Frontal cortex (tissue), 4 donors: Measurements from ENCODE around the gene DENND1A. TPM values are rescaled to one million over a fixed set of nuclear protein-coding genes. Genes with fewer than 3 reads are reported as not detected.
"Not testable (repeated sequence)": the region's sequence is repeated elsewhere in the genome, so short reads cannot be mapped to it uniquely, and the experiment has no call there.

Experiments used
- DNase-seq, 2 donors: peaks; one replicate each; pipeline ENCODE4 v3.0.0; 2012; ENCODE audit warnings: low spot score in 2 of 2
- FAIRE-seq: peaks from 2 replicates; lab custom pipeline; 2012; peaks lifted over from hg19 to GRCh38; lab: Jason Lieb, UNC
- total RNA-seq: library from RNA; depleted of rRNA; stranded (reverse); fragments of >200 nt; gene quantifications from one replicate; pipeline ENCODE4 v1.2.3, GENCODE V29; 2014
- donor health status: control.
- donor health status: control.
- donor health status: control.

DENND1A gene, protein sequence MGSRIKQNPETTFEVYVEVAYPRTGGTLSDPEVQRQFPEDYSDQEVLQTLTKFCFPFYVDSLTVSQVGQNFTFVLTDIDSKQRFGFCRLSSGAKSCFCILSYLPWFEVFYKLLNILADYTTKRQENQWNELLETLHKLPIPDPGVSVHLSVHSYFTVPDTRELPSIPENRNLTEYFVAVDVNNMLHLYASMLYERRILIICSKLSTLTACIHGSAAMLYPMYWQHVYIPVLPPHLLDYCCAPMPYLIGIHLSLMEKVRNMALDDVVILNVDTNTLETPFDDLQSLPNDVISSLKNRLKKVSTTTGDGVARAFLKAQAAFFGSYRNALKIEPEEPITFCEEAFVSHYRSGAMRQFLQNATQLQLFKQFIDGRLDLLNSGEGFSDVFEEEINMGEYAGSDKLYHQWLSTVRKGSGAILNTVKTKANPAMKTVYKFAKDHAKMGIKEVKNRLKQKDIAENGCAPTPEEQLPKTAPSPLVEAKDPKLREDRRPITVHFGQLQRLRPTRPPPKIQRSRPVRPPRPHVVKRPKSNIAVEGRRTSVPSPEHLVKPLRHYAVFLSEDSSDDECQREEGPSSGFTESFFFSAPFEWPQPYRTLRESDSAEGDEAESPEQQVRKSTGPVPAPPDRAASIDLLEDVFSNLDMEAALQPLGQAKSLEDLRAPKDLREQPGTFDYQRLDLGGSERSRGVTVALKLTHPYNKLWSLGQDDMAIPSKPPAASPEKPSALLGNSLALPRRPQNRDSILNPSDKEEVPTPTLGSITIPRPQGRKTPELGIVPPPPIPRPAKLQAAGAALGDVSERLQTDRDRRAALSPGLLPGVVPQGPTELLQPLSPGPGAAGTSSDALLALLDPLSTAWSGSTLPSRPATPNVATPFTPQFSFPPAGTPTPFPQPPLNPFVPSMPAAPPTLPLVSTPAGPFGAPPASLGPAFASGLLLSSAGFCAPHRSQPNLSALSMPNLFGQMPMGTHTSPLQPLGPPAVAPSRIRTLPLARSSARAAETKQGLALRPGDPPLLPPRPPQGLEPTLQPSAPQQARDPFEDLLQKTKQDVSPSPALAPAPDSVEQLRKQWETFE
- 17.9 TPM for total RNA-seq

DNA sequence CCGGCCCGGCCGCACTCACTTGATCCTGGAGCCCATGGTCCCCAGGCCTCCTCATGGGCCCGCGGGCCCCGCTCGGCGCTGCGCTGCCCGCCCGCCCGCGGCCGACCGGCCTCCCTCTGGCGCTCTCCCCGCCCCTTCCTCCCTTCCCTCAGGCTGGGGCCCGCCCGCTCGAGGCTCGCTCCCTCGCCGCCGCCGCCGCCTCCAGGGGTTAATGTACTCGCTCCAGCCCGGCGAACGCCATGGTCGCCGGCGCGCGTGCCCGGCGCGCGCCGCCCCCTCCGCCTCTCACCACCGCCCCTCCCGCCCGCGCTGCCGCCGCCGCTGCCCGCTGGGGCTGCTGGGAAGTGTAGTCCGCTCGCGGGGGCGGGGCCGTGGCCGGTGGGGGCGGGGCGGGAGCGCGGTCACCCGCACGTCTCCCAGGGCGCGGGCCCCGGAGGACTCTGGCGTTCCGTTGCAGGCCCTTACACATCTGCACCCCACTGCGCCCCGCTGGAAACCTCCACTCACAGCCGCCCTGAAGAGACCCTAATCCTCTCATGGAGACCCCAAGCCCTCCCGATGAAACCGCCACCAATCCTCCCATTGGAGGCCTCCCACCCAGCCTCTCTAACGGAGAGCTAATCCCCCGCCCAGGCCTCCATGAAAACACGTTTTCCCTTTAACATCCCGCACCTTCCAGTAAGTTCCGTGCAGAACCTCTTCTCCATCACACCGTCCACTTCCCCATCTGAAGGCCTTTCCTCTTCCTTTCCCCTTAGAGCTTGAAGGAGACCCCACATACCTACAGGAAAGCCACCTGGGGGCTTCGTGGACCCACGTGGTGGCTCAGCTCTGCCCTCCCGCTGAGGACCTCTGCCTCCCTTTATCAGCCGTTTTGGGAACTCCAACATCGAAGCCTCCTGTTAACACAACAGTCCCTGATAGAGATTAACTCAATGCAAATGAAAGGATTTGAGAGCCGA is at the start of gene DENND1A:
Gene DENND1A, minus strand, starts transcription at position 257 of the 962 bp plus-strand sequence. Its CDS starts 221 bp downstream, at position 36.
- peak; percentile 98 for DNase-seq
- FAIRE-seq = no peak

DNA sequence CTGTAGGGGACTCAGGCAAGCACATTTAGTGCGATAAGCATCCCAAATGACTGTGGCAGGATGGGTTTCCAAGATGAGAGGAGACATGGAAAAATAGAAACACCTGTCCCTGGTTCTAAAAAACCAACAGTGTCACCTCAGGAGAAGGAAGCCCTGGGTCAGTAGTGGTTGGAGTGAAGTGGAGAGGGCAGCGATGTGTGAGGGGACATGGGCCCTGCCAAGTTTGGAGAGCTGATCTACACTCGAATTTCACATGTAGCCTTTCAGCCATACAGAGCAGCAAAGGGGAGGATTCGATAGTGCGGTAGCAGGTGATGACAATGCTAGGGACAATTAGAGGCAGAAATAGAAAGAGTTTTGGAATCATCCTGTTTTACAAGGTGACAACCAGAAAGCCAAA is 49.1 kb upstream of the DENND1A start:
- no peak for FAIRE-seq
- no peak for DNase-seq

DNA sequence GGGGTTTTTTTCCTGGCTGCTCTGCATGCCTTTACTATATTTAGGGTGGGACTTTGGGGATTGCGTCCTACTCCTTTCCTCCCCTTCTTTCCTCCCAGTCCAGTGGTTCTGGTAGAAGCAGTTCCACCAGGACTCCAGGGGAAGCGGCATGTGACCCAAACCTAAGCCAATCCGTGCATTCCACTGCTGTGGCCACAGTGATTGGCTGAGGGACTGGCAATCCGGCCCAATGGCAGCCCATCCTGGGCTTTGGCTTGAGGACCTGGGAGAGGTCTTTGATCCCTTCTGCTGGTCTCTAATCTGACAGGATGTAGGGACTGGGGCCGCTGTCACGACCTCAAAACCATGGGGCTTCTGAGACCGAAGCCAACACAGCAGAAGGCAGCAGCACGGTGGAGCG is 46.7 kb upstream of the DENND1A start:
- not testable (repeated sequence) for FAIRE-seq, DNase-seq

DNA sequence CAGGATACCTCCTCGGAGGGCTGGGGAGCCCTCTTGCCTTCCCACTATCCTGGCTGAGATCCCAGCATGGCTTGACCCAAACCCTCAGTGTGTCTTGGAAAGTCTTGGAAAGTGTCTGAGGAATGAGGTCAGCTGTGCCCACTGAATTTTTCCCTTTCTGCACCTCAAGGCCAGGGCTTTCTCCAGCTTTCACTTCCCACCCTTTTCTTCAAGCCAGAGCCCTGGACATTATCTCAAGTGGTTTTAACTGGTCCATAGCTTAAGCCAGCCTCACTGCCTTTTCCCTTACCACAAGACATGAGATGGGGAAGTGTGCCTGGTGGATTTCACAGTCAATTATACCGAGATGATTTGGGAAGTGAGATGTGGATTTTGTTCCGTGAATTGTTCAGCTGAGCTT is 45.9 kb upstream of the DENND1A start:
- FAIRE-seq = no peak
- DNase-seq = no peak

DNA sequence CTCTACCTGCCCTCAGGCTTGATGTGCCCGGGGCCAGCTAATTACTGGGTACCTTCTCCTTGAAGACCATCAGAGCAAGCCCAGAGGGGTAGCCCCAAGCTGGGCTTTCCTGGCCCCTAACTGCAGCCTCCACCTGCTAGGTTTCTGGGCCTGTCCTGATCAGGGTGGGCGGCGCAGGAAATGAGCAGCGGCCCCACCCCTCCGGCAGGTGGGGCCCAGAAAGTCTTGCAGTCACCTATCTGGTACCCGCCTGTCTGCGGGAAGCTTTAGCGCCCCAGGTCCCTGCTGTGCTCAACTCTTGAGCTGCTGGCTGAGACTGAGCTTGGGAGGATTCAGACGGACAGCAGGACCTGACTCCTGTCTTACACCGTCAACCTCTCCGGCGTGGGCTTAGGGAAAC is 44.5 kb upstream of the DENND1A start:
- DNase-seq (no peak), FAIRE-seq (no peak)

DNA sequence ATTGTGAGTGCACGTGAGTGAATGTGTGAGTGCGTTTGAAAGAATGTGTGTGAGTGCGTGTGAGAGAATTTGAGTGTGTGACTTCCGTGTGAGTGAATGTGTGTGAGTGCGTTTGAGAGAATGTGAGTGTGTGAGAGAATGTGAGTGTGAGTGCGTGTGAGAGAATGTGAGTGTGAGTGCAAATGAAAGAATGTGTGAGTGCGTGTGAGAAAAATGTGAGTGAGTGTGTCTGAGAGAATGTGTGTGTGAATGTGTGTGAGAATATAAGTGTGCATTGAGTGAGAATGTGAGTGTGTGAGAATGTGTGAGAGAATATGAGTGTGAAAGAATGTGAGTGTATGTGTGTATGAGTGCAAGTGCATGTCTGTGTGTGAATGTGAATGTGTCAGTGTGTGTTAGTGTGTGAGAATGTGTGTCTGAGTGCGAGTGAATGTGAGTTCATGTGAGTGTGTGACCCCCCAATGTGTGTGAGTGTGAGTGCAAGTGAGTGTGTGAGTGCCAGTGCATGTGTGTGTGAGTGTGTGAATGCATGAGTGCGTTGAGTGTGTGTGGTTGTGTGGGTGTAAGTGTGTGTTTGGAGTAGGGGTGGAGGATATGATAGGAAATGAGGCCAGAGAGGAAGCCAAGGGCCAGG is 43.8 kb upstream of the DENND1A start:
- FAIRE-seq (no peak), DNase-seq (no peak)

DNA sequence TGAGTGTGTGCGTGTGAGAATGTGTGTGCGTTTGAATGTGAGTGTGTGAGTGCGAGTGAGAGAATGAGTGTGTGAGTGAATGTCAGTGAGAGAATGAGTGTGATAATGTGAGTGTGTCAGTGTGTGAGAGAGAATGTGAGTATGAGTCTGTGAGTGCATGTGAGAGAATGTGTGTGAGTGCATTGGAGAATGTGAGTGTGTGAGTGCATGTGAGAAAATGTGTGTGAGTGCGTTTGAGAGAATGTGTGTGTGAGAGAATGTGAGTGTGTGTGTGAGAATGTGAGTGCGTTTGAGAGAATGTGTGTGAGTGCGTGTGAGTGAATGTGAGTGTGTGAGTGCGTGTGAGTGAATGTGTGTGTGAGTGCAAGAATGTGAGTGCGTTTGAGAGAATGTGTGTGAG is 42.7 kb upstream of the DENND1A start:
- FAIRE-seq = no peak

DNA sequence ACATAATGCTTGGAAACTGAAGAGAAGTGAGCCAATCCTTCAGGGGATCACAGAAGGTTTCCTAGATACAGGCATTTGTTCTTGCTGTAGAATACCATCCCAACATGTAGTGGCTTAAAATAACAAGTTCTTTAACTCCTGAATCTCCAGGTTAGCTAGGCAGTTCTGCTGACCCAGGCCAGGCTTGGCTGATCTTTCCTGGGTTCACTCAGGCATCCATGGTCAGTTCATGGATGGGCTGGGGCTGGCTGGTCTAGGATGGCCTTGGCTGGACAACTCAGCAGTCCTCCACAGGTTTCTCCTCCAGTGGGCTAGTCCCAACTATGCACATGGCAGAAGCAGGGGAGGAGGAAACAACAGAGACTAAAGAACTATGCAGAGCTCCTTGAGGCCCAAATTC is 37.4 kb upstream of the DENND1A start:
- no peak for FAIRE-seq
- no peak for DNase-seq

More for the DNA sequence above, 42.7 kb upstream of the DENND1A start:
- DNase-seq = no peak

DNA sequence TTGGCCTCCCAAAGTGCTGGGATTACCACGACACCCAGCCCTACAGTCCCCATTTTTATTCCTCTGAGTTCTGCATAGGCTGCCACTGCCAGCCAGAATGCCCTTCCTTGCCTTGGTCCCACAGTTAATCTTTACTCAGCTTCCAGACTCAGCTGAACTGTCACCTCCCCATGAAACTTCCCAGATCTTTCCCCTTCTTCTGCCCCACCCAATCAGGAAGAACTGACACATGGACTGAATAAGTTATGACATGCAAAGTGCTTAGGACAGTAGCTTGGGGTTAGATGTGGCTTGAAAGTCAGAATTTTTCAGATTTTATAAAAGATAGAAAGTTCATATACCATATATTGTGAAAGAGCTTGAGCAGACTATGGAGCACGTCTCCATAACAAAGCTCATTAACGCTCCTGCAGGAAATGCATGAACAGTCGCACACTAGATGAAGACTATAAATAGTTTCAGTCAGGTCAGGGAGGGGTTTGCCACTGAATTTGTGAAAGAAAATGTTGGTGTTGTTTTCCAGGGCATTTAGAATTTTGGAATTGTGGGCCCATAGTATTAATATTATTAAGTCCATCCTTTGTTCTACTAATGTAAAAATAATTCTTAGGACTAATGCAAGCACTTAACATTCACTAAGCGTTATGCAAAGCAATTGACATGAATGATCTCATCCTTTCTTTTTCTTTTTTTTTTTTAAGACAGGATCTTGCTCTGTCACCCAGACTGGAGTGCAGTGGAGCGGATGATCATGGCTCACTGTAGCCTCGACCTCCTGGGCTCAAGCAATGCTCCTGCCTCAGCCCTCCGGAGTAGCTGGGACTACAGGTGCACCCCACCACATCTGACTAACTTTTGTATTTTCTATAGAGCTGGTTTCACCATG is 36.1 kb upstream of the DENND1A start:
- DNase-seq = no peak
- FAIRE-seq = no peak

DNA sequence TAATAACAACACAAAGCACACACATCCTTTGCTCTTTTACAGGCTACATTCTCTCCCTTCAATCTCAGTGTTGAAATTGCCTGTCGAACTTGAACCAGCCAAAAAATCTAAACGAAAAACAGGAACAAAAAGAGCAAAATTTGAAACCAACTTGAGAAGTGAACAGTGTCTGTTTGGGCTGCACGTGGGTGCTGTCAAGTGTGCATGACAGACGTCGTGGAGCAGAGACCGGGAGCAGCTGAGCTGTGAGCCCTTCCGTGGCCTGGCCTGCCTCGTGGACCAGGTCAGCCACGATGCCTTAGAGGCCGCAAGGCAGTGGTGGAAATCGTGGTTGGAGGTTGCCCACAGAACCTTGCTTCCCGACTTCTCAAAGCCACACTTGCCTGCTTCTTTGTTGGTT is 34.8 kb upstream of the DENND1A start:
- no peak for FAIRE-seq
- DNase-seq = no peak

DNA sequence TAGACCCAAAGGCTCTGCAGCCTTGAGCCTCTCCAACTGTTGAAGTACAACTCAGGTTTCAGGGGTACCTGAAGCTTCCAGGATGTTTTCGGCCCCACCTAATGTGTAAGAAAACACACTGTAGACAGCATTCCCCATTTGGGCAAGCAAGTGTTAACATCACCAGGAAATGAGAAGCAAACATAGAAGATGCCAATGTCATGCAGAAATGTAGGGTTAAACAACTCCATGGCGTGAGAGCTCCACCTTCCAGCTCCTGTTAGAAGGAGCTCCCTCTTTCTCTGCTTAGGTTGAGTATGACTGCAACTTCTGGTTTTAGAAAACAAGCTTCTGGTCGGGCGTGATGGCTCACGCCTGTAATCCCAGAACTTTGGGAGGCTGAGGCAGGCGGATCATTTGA is 31.0 kb upstream of the DENND1A start:
- DNase-seq = no peak
- no peak for FAIRE-seq

DNA sequence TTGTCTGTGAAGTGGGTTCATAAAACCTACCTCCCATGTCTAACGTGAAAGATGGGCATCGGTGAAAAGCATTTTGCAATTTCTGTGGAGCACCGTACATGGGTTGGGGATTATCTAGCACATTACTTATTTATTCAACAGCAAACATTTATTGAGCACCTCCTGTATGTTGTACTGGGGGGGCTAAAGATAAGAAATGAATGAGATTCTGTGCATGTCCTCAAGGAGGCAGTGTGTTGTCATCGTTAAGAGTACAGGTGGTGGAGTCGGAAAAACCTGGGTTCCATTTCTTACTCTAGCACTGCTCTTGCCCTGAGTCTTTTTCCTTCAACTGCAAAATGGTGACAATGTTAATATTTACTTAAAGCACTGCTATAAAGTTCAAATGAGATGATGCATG is 30.4 kb upstream of the DENND1A start:
- DNase-seq = no peak
- no peak for FAIRE-seq

DNA sequence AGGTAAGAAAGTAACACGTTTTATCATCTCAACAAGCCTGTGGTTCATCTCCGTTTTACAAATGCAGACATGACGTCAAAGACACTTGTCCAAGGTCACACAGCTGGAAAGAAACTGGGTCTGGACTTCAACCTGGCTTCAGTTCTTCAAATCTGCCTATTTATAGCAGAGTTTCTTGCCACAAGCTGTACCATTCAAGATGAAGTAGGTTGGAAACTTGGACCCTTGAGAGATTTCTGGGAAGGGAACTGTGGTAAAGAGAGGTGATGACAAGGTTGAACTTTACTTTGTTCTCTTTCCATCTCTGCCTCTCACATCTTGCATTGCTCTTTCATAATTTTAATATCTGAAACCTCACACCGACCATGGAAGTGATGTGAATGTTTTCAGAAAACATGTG is 29.9 kb upstream of the DENND1A start:
- no peak for FAIRE-seq
- no peak for DNase-seq

DNA sequence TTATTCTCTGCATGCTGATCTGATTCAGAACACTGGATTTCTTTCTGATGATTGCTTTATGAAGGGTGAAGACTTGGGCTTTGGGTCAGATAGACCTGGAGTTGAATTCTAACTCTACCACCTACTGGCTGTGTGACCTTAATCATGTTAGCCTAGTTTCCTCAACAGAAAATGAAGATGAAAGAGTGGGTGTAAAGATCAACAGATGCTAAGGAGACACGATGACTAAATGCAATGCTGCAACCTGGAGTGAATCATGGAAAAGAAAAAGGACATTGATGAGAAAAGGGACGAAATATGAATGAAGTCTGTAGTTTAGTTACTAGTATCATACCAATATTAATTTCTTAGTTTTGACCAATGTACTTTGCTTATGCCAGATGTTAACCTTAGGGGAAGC is 27.8 kb upstream of the DENND1A start:
- DNase-seq (no peak), FAIRE-seq (no peak)

DNA sequence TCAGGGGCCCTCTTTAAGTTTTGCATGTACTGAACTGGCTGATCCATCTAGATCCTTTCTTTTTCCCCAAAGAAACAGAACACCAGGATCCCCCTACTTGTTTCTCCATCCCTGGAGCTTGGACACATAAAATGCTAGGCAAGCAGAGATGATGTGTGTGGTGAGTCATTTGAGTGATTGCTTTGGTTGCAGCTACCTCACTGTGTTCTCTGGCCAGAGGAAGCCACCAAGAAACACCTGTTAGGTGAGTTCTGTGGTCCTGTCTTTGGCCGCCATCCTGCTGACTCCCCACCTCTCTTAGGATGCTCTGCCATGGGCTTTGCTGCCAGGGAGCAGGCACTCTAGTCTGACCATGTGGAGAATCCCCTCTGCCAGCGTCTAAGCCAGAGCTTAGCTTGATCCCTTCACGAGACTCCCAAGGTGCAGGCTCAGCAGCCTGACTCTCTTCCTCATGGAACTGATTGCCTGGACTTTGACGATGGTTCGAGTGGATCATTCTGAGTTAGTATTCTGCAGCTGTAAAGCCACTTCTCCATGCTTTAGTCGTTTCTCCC is 27.3 kb upstream of the DENND1A start:
- DNase-seq (no peak), FAIRE-seq (no peak)

DNA sequence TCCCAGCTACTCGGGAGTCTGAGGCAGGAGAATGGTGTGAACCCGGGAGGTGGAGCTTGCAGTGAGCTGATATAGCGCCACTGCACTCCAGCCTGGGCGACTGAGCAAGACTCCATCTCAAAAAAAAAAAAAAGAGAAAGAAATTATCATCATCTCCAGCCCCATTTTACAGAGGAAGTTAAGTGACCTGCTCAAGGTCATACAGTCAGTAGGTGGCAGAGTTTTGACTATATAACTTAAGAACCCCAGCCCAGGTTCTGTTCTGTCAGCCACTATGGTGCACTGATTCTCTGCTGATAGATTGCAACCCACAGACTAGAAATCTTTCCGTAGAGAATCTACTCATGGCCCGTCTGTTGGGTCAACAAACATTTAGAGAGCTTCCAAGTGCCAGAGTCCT is 25.7 kb upstream of the DENND1A start:
- DNase-seq (no peak), FAIRE-seq (no peak)

DNA sequence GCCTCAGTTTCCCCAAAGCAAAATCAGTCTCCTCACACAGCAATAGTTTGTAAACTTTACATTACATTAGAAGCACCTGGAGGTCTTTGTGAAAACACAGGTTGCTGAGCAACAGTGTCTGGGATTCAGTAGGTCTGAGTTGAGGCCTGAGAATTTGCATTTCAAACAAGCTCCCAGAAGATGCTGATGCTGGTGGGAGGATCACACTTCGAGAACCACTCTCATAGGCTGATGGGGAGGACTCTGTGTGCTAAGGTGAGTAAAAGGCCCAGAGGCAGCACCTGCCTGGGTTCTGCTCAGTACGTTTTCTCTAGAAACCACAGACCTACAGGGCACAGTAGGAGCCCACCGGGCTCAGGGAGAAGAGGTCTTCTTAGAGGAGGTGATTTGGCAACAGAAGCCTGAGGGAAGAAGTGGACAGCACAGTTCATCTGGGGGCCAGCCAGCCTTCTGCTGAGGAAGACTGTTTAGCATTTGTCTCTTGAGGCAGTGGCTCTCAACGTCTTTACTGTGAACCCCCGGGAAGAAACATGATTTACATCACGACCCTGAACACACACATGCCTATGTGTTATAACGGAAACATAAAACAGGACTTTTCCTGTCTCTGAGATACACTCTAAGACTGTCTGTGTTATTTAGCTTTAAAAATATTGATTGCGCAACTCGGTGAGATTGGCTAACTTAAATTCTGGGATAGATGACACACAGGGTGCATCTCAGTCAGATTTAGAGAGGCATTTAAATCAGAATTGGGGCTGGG is 24.8 kb upstream of the DENND1A start:
- DNase-seq = no peak

More for the DNA sequence above, 24.8 kb upstream of the DENND1A start:
- no peak for FAIRE-seq
